Activated naive CD4-positive, alpha-beta T cell treated with anti-CD3 and anti-CD28 coated beads, Interleukin-2, amount 50 U/mL, for 72 hours (primary cell): Measurements from ENCODE around the gene CDK17. TPM values are rescaled to one million over a fixed set of nuclear protein-coding genes. Genes with fewer than 3 reads are reported as not detected.
"Not testable (repeated sequence)": the region's sequence is repeated elsewhere in the genome, so short reads cannot be mapped to it uniquely, and the experiment has no call there.

Experiments used
- ATAC-seq, 2 donors: fragments of 150-1000 bp; cut with Tn5 transposase; 2 replicates each; pipeline ENCODE4 v1.10.0; 2021; ENCODE audit warnings: mild to moderate bottlenecking in 2 of 2, moderate library complexity in 2 of 2
- DNase-seq, 2 donors: peaks; one replicate each; pipeline ENCODE4 v3.0.0; 2021 to 2022; ENCODE audit warnings: low spot score in 2 of 2
- H3K27ac Mint-ChIP-seq, 2 donors: one replicate each; pipeline ENCODE4 v1.8.0; 2022; ENCODE audit warnings: mild to moderate bottlenecking in 2 of 2, mixed read lengths in 2 of 2
- H3K36me3 Mint-ChIP-seq, 2 donors: one replicate each; pipeline ENCODE4 v1.8.0; 2022; ENCODE audit warnings: mixed read lengths in 2 of 2
- H3K9me3 Mint-ChIP-seq, 2 donors: one replicate each; pipeline ENCODE4 v1.8.0; 2022; ENCODE audit warnings: mixed read lengths in 2 of 2
- total RNA-seq, 2 donors: library from RNA; stranded (reverse); gene quantifications; one replicate each; pipeline ENCODE4 v1.2.3, GENCODE V29; 2022

The CDK17 gene
- total RNA-seq, 2 donors from 2014 or later: 43.5 to 51.0 TPM

DNA sequence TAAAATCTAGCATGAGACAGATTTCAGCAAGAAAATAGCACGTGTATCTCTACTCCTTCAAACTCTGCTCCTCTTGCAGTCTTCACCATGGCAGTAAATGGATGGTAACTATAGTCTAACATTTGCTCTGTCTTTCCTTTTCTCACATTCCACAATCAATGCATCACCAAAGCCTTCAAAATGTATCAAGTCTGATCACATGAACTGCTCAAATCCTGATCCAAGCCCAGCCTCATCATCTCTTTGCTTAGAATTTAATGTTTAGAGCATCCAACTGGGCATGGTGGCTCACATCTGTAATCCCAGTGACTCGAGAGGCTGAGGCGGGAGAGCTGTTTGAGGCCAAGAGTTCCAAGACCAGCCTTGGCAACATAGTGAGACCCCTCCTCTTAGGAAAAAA is 45.9 kb downstream of the CDK17 start:
- DNase-seq (no peak), ATAC-seq (no peak)
- Mint-ChIP-seq H3K36me3 (no peaks in the 10 kb centered on the region), H3K27ac (no peak overlapping the region), H3K9me3 (no peaks in the 10 kb centered on the region)

DNA sequence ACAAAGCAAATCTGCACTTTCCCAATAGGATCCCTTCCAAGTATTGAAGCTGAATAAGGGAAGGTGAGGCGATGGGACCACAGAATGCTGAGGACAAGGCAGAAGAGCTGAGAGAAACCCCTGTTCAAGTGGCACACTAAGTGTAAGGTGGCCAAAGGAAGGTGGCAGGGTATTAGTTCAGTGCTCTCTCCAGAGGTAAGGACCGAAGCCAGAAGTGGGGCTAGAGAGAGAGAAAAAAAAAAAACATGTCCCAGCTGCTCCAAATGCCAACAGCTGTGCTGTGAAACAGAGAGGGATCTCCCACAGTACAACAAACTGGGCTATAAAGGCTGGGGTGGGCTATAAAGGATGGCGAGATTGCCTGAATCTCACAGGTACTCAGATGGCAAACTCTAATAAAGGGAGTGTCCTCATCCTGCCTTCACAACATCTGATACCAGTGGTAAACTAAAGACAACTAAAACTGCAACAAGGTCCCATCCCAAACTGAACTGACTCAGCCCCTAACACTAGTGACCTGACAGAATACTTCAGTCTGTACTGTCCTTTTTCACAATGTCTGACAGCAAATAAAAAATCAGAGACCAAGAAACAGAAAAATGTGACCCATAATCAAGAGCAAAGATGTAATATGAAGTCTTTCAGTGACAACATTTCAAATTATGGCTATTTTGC is 47.9 kb downstream of the CDK17 start:
- Mint-ChIP-seq H3K27ac (no peak overlapping the region), H3K9me3 (no peaks in the 10 kb centered on the region), H3K36me3 (peaks cover 0 to 5% of the 10 kb centered on the region in 2 donors)
- peak in 1 of 2 donors; percentile 28 for ATAC-seq
- no peak for DNase-seq

DNA sequence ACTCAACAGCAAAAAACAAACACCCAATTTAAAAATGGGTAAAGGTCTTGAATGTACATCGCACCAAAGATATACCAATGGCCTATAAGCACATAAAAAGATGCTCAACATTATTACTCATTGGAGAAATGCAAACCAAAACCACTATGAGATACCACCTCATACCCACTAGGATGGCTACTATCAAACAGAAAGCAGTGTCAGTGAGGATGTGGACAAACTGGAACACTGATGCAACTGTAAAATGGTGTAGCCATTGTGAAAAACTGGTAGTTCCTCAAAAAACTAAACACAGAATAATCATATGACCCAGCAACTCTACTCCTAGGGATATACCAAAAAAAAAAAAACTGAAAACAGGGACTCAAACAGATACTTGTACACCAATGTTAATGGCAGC is 49.3 kb downstream of the CDK17 start:
- DNase-seq (no peak), ATAC-seq (peak; percentile 79 to 93)
- Mint-ChIP-seq H3K9me3 (no peaks in the 10 kb centered on the region), H3K36me3 (peaks cover 0 to 11% of the 10 kb centered on the region in 2 donors), H3K27ac (peak overlapping the region in 1 of 2 donors; percentile 64)

DNA sequence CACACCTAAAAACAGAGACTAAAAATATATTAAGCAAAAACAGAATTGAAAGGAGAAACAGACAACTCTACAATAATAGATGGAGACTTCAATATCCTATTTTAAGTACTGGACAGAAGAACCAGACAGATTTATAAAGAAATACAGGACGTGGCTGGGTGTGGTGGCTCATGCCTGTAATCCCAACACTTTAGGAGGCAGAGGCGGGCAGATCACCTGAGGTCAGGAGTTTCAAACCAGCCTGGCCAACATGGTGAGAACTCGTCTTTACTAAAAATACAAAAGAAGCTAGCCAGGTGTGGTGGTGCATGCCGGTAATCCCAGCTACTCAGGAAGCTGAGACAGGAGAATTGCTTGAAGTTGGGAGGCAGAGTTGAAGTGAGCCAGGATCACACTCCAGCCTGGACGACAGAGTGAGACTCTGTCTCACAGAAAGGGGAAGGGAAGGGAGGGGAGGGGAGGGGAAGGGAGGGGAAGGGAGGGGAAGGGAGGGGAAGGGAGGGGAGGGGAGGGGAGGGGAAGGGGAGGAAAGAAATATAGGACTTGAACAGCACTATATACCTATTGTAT is 53.0 kb downstream of the CDK17 start:
- H3K9me3 Mint-ChIP-seq: peaks cover 11 to 29% of the 10 kb centered on the region in 2 donors

DNA sequence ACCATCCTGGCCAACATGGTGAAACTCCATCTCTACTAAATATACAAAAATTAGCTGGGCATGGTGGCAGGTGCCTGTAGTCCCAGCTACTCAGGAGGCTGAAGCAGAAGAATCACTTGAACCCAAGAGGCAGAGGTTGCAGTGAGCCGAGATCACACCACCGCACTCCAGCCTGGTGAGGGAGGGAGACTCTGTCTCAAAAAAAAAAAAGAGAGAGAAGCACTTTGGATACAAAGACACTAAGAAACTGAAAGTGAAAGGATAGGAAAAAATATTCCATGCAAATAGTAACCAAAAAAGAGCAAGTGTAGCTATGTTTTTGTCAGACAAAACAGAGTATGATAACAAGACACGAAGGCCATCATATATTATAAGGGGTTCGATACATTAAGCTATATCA is 53.5 kb downstream of the CDK17 start:
- not testable (repeated sequence) for DNase-seq
- H3K27ac Mint-ChIP-seq: peak overlapping the region; percentile 65 to 74
- peaks cover 11 to 29% of the 10 kb centered on the region in 2 donors for H3K9me3 Mint-ChIP-seq

More for the DNA sequence above, 53.0 kb downstream of the CDK17 start:
- Mint-ChIP-seq H3K36me3 (peaks cover 24 to 46% of the 10 kb centered on the region in 2 donors), H3K27ac (peak overlapping the region; percentile 65 to 74)
- DNase-seq (no peak), ATAC-seq (no peak)

DNA sequence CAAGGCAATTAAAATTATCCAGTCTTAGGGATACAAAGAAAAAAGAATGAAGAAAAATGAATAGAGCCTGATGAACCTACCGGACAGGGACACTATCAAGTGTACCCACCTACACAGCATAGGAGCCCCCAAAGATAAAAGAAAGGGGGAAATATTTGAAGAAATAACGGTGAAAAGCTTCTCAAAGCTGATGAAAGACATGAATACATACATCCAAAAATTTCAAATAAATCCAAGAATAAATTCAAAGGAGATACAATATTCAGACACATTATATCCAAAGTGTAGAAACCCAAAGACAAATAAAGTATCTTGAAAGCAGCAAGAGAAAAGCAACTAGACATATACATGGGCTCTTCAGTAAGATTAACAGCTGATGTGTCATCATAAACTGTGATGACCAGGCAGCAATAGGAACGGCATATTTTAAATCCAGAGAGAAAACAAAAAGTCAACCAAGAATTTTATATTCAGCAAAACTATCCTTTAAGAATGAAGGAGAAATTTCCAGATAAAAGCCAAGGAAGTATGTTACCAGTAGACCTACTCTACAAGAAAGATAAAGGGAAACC is 56.0 kb downstream of the CDK17 start:
- peak overlapping the region; percentile 8 to 65 for H3K27ac Mint-ChIP-seq
- no peak for DNase-seq
- no peak for ATAC-seq
- peaks cover 24 to 47% of the 10 kb centered on the region in 2 donors for H3K36me3 Mint-ChIP-seq
- H3K9me3 Mint-ChIP-seq: peaks cover 11 to 29% of the 10 kb centered on the region in 2 donors

More for the DNA sequence above, 53.5 kb downstream of the CDK17 start:
- peaks cover 24 to 46% of the 10 kb centered on the region in 2 donors for H3K36me3 Mint-ChIP-seq
- not testable (repeated sequence) for ATAC-seq

DNA sequence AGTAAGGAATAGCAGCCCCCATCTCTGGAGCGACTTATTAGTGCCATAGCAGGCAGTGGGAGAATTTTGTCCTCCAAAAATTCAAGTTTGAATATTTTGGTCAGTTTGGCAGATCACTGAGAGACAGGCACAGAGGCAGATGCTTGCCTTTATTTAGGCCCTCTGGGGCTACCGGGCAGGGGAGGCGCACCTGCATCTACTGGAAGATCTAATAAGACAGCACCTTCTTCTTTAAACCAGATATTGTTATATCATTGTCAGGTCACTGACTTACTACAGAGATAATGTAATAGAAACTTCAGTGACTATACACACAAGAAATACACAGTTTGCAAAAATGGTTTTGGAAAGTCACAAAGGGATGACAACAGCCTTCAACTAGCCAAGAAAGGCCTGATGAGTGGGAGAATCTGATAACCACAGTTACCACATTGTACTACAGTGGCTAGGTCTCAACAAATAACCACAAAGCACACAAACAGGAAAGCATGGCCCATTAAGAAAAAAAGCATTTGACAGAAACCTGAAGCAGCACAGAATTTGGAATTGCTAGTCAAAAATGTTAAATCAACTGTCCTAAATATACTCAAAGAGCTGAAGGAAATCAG is 56.8 kb downstream of the CDK17 start:
- DNase-seq: no peak
- ATAC-seq: peak; percentile 56 to 63
- peaks cover 24 to 53% of the 10 kb centered on the region in 2 donors for H3K36me3 Mint-ChIP-seq

DNA sequence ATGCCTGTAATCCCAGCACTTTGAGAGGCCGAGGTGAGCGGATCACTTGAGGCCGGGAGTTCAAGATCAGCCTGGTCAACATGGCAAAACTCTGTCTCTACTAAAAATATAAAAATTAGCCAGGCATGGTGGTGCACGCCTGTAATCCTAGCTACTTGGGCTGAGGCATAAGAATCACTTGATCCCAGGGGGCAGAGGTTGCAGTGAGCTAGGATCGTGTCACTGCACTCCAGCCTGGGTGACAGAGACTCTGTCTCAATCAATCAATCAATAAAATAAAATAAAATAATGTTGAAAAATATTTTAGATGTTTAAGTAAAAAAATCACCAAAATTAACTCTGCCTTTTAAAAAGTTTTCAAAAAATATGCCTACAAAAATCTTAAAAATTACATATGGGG is 60.6 kb downstream of the CDK17 start:
- not testable (repeated sequence) for H3K27ac Mint-ChIP-seq, DNase-seq, ATAC-seq
- Mint-ChIP-seq H3K36me3 (peaks cover 16 to 48% of the 10 kb centered on the region in 2 donors), H3K9me3 (peaks cover 4 to 38% of the 10 kb centered on the region in 2 donors)

More for the DNA sequence above, 56.8 kb downstream of the CDK17 start:
- peak overlapping the region; percentile 8 to 65 for H3K27ac Mint-ChIP-seq
- H3K9me3 Mint-ChIP-seq: peaks cover 11 to 29% of the 10 kb centered on the region in 2 donors

DNA sequence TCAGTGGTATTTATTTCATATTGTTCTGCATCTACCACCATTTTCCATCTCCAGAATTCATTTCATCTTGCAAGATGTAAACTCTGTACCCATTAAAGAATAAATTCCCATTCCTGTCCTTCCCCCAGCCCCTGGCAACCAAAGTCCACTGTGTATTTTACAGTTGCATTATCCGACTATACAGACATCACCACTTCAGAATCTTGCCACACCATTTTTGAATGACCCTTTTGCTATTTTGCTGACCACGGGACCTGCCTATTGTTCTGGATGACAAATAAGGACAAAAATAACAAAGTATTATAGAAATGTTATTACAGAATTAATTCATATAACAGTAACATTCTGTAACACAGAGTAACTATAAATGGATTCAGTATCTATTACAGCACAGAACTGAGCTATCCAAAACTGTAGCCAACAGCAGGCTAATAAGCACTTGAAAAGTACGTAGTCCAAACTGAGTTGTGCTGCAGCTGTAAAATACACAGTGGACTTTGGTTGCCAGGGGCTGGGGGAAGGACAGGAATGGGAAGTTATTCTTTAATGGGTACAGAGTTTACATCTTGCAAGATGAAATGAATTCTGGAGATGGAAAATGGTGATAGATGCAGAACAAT is 61.3 kb downstream of the CDK17 start:
- ATAC-seq (no peak), DNase-seq (no peak)

DNA sequence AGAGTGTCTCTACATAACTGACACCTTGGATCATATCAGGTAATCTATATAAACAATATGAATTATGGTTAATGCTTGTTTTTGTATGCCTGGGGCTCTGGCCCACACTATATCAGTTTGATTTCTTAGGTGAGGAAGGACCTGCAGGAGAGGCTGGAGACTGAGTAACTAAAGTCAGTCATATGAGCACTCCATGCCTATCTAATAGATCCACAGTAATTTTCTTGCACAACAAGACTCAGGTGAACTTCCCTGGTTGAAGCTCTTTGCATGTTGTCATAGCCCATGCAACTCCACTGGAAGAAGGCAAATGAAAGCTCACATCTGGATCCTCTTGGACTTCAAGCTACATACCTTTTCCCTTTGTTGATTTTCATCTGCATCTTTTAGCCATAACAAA is 62.3 kb downstream of the CDK17 start:
- Mint-ChIP-seq H3K36me3 (peaks cover under 1 to 30% of the 10 kb centered on the region in 2 donors), H3K27ac (no peak overlapping the region), H3K9me3 (peaks cover 0 to 21% of the 10 kb centered on the region in 2 donors)
- no peak for ATAC-seq
- DNase-seq: no peak

More for the DNA sequence above, 61.3 kb downstream of the CDK17 start:
- peaks cover 10 to 41% of the 10 kb centered on the region in 2 donors for H3K36me3 Mint-ChIP-seq
- H3K9me3 Mint-ChIP-seq: peaks cover 3 to 31% of the 10 kb centered on the region in 2 donors
- no peak overlapping the region for H3K27ac Mint-ChIP-seq

DNA sequence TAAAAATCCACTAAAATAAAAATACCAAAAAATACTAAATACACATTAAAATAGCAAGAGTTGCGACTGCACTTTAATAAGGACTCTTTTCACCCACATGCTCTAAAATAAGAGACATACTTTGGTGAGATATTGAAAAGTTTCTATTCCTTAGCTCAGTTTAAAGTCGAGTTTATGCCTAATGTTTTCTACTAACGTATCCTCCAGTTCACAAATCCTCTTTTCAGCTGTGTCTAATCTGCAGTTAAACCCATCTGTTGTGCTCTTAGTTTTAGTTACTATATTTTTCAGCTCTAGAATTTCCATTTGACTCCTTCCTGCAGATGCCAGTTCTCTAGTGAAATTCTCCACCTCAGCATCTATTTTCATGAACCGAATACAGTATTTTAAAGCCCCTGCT is 63.8 kb downstream of the CDK17 start:
- ATAC-seq: no peak
- Mint-ChIP-seq H3K27ac (peak overlapping the region in 1 of 2 donors; percentile 58), H3K9me3 (peaks cover 0 to 19% of the 10 kb centered on the region in 2 donors), H3K36me3 (peaks cover 0 to 26% of the 10 kb centered on the region in 2 donors)
- no peak for DNase-seq

DNA sequence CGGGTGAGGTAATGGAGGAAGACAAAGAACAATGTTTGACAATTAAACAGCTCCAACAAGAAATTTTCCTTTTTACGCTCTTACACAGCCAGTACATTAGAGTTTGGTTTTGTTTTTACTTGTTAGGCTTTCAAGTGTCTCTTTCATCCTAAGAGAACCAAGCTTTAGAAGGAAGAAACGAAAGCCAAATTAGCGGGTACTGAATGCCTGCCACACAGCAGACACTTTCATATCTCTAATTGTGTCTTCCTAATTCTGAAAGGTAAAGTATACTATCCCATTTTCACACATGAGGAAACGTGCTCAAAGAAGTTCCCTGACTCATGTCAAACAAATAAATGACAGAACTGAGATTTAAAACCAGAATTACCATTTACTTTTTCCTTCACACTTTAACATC is 65.0 kb downstream of the CDK17 start:
- H3K27ac Mint-ChIP-seq: peak overlapping the region in 1 of 2 donors; percentile 37
- H3K9me3 Mint-ChIP-seq: peaks cover 0 to 19% of the 10 kb centered on the region in 2 donors
- peaks cover 0 to 26% of the 10 kb centered on the region in 2 donors for H3K36me3 Mint-ChIP-seq
- ATAC-seq (peak; percentile 88 to 95), DNase-seq (no peak)

DNA sequence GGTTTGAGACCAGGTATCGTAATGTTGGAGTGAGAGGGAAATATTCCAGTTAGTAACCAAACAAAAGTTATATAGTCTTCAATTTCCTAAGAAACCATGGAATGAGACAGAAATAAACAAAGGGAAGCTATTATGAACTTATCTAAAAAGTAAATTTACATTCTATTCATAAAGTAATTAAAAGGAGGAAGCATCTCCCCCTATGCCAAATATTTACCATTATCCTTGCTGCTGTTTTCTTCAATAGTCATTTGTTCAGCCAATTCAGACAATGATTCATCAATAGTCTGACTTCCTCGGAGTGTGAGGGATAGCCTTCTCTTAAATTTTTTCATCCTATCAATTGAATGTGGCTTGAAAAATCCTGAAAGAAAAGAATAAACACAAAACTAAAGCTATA is 65.7 kb downstream of the CDK17 start:
- peaks cover 0 to 26% of the 10 kb centered on the region in 2 donors for H3K36me3 Mint-ChIP-seq
- DNase-seq (no peak), ATAC-seq (no peak)
- no peak overlapping the region for H3K27ac Mint-ChIP-seq
- H3K9me3 Mint-ChIP-seq: peaks cover 0 to 19% of the 10 kb centered on the region in 2 donors

DNA sequence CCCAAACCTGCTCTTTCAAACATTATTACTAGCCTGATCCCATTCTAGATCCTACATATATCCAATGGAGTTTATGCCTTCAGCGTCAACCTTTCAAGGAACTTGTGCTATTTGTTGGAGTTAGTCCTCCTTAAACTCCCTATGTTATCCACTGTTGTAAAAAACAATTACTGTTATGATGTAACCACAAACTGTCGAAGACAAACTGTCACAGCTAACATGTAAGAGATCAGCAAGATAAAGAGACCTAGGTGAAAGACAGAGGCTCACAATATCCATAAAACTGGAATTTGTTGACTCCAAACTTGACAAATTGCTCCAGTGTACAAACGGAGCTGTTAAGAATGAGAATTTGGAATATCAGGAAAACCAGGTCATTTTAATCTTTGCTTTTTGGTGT is 70.7 kb downstream of the CDK17 start:
- H3K27ac Mint-ChIP-seq: no peak overlapping the region
- no peak for ATAC-seq
- H3K36me3 Mint-ChIP-seq: peaks cover 0 to 8% of the 10 kb centered on the region in 2 donors
- no peaks in the 10 kb centered on the region for H3K9me3 Mint-ChIP-seq
- DNase-seq: no peak

DNA sequence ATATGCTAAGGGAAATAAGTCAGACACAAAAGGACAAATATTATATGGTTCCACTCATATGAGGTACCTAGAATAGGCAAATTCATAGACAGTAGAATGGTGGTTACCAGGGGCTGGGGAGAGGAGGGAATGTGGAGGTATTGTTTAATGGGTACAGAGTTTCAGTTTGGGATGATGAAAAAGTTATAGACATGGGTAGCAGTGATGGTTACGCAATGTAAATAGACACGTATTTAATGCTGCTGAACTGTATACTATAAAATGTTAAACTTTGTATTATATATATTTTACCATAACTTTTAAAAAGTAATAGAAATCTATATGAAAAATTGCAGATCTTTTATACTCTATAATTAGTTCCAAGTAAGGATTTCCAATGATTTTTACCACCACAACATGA is 71.2 kb downstream of the CDK17 start:
- DNase-seq (no peak), ATAC-seq (no peak)
- peaks cover under 1 to 13% of the 10 kb centered on the region in 2 donors for H3K36me3 Mint-ChIP-seq
- H3K27ac Mint-ChIP-seq: no peak overlapping the region
- H3K9me3 Mint-ChIP-seq: no peaks in the 10 kb centered on the region

DNA sequence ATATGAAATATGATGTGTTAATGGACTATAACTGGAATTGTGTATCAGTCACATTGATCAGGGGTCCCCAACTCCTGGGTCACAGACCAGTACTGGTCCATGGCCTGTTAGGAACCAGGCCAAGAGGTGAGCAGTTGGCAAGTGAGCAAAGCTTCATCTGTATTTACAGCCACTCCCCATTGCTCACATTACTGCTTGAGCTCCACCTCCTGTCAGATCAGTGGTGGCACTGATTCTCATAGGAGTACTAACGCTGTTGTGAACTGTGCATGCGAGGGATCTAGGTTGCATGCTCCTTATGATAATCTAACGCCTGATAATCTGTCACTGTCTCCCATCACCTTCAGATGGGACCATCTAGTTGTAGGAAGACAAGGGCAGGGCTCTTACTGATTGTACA is 72.3 kb downstream of the CDK17 start:
- Mint-ChIP-seq H3K27ac (peak overlapping the region in 1 of 2 donors; percentile 54), H3K9me3 (no peaks in the 10 kb centered on the region), H3K36me3 (peaks cover 5 to 22% of the 10 kb centered on the region in 2 donors)
- DNase-seq (no peak), ATAC-seq (peak; percentile 29 to 31)
